HFF-Myc (cell line): ENCODE results near the gene DLG2.

ENCODE experiments used
- DNase-seq: peaks from one replicate; pipeline ENCODE4 v3.0.0-alpha.2; 2011; ENCODE audit warnings: low read depth; ENCODE audit errors: extremely low read depth
- H3K4me3 ChIP-seq: replicated peaks from 2 replicates; pipeline ENCODE4 v1.5.1; 2011; ENCODE audit warnings: low read depth, mild to moderate bottlenecking, control low read depth, low read length
- TF ChIP-seq, protein P1 (sequence below): IDR thresholded peaks from 2 replicates; pipeline ENCODE4 v1.5.1; 2012; ENCODE audit warnings: mild to moderate bottlenecking, low read depth, low read length, control low read depth; ENCODE audit errors: missing control alignments

The DLG2 gene

GRCh38 chr11:83611600-83611999 is 2015.5 kb downstream of the DLG2 start:
- TF ChIP-seq, protein P1, sequence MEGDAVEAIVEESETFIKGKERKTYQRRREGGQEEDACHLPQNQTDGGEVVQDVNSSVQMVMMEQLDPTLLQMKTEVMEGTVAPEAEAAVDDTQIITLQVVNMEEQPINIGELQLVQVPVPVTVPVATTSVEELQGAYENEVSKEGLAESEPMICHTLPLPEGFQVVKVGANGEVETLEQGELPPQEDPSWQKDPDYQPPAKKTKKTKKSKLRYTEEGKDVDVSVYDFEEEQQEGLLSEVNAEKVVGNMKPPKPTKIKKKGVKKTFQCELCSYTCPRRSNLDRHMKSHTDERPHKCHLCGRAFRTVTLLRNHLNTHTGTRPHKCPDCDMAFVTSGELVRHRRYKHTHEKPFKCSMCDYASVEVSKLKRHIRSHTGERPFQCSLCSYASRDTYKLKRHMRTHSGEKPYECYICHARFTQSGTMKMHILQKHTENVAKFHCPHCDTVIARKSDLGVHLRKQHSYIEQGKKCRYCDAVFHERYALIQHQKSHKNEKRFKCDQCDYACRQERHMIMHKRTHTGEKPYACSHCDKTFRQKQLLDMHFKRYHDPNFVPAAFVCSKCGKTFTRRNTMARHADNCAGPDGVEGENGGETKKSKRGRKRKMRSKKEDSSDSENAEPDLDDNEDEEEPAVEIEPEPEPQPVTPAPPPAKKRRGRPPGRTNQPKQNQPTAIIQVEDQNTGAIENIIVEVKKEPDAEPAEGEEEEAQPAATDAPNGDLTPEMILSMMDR = no peak
- no peak for DNase-seq
- H3K4me3 ChIP-seq = no peak overlapping the region

GRCh38 chr11:83611031-83611430 is 2016.1 kb downstream of the DLG2 start:
- no peak for DNase-seq
- no peak overlapping the region for H3K4me3 ChIP-seq
- TF ChIP-seq, protein P1 = no peak

- no peak overlapping the region for H3K4me3 ChIP-seq
- TF ChIP-seq, protein P1 = no peak
- DNase-seq = no peak
Observed at GRCh38 chr11:83609191-83609590, 2018.0 kb downstream of the DLG2 start.

DNA sequence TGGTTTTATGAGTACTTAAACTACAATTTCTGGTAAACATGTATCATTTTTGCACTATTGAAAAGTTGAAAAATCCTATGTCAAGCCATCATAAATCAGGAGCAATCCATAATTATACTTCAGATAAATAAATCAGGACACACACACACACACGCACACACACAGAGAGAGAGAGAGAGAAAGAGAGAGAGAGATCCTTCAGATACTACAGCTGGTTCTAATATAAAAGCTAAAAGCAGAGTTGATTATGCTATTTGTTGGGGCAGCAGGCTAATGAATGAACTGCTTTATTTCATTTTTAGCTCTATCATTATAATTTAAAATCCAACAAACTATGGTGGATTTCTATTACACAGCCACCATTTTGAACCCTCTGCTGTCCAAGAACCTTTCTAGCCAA is 2018.6 kb downstream of the DLG2 start:
- no peak for DNase-seq
- H3K4me3 ChIP-seq = no peak overlapping the region
- TF ChIP-seq, protein P1 = no peak

DNA sequence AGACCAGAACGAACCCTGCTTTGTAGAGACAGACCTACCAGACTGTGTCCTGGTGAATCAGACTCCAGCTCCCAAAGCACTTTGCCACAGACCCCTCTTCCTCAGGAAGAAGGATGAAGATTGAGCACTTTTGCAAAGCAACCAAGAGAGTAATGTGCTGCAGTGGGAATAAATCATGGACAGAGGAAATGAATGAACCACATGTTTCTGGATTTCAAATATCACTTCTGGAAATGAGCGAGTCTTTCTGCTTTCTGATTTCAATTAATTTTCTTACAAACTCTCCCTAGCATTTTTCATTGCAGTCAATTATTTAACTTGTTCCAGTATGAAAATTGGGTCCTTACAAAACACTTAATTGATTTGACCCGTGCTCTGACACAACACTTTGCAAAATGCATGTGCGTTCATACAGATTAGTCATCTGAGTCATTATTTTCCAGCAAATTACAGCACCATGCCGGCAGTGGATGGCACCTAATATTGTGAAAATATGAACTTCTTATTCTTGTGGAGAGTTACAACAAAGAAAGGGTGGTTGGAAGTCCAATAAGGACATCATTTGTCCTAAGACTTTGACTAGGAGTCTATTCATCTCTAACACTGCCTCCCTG is 2025.1 kb downstream of the DLG2 start:
- TF ChIP-seq, protein P1 = no peak
- DNase-seq = no peak
- H3K4me3 ChIP-seq = no peak overlapping the region

DNA sequence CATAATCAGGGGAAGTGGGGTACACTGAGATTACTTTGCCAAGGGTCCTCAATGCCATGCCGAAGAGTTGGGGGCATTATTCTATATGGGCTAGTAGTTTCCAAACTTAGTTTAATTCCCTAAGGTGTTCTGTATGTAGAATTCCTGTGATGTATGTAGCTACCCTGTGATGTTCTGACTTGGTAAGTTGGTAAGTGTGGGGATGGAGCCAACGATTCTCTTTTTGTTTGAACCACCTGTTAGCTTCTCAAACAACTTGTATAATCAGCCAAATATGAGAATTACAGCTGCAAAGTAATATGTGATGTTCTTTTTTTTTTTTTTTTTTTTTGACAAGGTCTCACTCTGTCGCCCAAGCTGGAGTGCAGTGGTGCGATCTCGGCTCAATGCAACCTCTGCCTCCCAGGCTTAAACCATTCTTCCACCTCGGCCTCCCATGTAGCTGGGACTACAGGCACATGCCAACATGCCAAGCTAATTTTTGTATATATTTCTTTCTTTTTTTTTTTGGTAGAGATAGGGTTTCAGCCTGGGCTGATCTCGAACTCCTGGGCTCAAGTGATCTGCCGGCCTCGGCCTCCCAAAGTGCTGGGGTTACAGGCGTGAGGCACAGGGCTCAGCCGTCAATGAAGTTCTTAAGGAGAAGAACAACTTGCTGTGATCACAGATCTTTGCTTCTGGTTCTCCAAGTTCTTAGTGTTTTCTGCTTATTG is 2025.8 kb downstream of the DLG2 start:
- no peak overlapping the region for H3K4me3 ChIP-seq
- TF ChIP-seq, protein P1 = no peak
- no peak for DNase-seq
